NCI-H2227 treated with DMSO at 0.1 percent for 48 hours (cell line): ENCODE results near the gene KCNT2.
A peak's percentile ranks its signal among the peaks of the same experiment; 100 is the strongest.
"Not testable (repeated sequence)": the region's sequence is repeated elsewhere in the genome, so short reads cannot be mapped to it uniquely, and the experiment has no call there.

Experiments used
- DNase-seq: peaks from one replicate; lab custom pipeline; 2025; lab: John Stamatoyannopoulos, UW

The KCNT2 gene

DNA sequence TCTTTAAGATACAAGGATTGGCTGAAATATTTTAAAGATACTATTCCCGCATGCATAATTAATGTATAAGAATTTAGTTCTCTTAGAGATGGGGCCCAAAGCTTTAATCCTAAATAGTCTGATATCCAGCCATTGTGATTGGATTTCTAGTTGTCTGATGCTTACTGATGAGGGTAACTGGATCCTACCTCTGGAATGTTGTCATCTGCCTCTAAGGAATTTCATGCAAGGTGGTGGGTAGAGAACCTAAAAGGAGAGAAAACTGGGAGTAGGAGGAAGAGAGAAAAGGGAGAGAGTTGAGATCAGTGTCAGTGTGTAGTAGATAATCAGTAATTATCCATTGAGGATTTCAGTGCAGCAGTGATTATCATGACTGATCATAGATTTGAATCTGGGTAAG, 295.5 kb downstream of the KCNT2 start:
- DNase-seq = no peak

DNA sequence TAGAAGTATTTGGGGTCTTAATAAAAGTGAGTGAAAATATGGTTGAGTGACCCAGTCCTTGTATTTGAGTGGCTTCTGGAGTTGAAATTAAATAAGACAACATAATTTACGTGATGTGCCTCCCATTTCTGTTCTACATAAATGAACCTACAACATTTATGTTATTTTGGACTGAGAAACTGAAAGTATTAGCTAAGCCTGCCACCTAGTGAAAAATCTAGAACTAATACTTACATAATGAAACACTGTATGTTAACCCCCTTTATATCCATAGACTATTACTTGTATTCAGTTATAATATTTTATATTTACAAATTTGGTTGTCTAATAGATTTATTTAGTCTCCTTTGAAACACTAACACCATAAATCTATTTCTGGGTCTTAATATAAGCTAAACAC, 298.9 kb downstream of the KCNT2 start:
- DNase-seq = peak; percentile 64

DNA sequence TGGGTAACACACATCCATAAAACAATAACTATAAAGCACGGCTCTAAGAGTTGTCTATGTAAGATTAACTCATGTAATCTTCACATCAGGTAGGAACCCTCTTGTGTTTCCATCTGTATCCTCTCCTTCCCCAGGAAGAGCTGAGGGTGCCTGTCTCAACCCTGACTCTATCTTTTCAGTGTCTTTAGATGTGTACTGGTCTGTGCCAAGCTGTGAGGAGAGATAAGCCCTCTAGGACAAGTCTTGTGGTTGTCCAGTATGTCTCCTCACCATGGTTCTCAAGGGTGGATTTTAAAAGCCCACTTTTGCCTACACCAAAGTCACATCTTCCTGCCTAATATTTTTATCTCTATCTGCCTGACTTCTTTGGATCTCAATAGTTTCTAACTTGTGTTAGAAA, 300.1 kb downstream of the KCNT2 start:
- DNase-seq = no peak

DNA sequence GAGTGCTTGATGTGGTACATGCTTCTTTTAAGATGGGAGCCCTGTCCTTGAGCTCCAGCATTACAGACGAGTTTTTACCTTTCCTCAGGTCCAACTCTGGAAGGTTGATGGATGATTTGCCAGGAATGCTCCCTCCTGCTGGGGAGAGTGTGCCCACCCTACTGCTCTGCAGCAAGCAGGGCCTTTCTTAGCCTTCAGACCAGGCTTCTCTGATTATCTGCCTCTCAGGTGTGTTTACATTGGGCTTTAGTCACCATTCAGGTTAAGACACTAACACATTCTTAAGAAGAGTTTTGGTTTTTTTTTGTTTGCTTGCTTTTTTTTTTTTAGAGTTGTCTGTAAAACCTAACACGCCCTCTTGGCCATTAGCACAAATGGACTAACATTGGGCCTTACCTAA, 301.8 kb downstream of the KCNT2 start:
- no peak for DNase-seq

DNA sequence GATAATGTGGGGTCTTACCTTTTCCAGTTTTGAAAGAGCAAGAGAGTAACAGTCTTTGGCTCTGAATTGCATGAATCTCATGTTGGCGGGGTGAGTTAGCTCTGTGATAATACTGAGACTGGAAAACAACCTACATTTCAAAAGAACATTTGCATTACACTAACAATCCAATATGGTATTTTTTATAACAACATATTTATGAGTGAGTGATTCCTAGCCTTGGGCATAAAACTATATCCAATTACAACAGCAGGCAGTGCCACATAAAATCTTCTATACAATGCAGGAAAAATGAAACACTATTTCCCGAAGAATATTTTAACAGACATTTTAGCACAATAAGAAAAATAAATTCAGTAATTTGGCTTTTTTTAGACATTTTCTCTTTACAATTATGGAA, 303.0 kb downstream of the KCNT2 start:
- no peak for DNase-seq

DNA sequence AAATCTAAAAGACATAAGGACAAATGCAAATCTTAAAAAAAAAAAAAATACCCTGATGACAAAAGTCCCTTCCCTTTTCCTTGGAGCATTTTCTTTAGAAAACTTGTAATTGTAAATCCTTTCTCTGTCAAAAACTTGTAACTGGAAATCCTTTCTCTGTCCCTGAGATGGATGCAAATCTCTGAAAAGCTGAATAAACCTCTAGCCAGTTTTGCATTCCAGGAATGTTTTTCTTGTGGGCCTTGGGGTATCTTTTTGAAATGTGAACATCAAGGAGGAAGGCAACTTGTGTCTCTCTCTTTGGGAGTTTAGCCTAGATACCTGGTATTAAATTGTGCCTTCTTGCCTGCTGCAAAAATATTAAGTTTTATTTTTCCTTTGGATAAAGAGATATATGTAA, 305.3 kb downstream of the KCNT2 start:
- DNase-seq = no peak

DNA sequence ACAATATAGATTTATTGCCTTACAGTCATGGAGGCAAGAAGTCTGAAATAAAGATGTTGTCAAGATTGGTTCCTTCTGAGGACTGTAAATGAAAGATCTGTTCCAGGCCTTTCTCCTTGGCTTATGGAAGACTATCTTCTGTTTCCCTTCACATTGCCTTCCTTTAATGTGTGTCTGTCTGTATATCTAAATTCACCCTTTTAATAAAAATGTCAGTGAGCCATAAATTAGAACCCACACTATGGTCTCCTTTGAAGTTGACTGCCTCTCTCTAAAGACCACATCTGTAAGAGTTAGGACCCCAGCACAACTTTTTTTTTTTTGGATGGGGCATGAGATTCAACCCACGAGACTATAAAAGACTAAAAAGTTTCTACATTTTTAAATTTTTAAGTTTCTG, 305.8 kb downstream of the KCNT2 start:
- DNase-seq = no peak

DNA sequence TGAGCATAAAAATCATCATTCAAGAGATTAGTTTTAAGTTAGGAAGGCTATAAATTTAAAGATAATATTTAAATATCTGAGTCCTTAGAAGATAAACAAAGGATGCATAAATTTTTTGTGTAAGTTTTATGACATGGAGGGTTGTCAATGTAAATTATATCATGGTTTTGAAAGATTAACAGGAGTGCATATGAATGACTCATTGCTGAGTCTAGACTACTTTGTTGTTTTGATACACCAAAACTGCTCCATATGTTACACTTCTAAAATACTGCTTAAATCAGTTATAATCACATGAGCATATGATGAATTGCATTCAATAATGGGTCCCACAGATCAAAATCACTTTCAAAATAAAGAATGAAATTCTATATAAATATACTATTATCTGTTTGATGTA, 312.5 kb downstream of the KCNT2 start:
- no peak for DNase-seq

DNA sequence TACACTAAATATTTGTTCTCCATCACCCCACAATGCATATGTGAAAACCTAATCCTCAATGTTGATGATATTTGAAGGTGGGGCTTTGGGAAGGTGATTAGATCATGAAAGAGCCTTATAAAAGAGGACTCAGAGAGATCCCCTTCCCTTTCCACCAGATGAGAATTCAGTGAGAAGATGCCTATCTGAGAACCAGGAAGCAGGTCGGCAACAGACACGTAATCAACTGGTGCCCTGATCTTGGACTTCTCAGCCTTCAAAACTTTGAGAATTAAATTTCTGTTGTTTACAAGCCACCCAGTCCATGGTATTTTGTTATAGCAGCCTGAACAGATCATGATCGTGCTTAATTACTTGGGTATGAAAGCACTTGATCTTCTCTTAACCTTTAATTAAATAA, 329.4 kb downstream of the KCNT2 start:
- DNase-seq = no peak

DNA sequence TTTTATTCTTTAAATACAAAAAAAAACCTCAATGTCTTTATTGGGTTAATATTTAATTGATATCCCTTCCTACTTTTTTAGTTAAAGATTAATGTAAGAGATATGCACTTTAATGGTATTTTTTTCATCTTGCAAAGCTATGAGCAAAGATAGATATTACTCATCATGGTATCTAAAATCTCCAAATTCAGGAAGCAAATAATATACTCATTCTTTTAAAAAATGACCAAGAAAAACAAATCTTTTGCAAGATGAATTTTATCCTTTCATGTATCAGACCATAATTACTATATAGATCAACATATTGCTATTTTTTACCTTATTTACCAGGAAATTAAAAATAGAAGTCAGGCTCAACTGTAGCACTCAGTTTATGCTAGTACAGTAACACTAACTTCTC, 330.4 kb downstream of the KCNT2 start:
- no peak for DNase-seq

DNA sequence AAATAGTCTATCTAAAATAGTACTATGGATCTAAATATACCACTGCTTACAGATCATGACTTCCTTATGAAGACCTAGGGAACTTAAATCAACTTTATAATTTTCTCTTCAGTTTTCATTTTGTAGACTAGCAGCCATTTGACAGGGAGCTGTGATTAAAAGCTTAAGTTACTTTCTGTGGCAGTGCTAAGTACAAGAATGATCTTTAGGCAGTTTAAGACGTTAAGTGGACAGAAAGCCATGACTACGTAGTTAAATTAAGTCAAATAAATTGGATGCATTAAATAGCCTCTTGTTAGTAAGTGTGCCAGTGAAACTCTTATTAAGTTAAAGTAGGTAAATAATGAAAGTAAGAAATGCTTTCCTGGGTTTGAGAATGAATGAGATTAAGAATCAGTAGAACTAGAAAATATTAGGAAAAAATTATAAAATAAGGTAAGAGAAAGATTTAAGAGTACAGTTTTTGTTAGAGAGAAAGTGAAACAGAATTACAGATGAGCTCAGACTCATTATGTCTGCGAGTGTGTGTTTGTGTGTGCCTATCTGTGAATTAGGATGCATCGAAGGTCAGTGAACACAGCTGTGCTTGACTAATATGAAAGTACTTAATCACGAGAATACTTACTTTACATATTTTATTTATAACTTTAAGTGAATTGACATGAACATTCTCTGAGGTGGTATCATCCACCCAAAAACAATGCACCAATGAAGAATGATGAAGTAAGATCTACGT, 336.9 kb downstream of the KCNT2 start:
- no peak for DNase-seq

DNA sequence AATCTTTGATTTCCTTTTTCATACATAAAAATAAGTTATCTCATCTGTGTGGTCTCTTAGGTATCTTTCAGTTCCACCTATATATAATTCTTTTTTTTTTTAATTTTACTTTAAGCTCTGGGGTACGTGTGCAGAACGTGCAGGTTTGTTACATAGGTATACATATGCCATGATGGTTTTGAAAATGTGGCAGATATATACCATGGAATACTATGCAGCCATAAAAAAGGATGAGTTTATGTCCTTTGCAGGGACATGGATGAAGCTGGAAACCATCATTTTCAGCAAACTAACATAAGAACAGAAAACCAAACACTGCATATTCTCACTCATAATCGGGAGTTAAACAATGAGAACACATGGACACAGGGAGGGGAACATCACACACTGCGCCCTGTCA, 345.2 kb downstream of the KCNT2 start:
- DNase-seq = not testable (repeated sequence)

DNA sequence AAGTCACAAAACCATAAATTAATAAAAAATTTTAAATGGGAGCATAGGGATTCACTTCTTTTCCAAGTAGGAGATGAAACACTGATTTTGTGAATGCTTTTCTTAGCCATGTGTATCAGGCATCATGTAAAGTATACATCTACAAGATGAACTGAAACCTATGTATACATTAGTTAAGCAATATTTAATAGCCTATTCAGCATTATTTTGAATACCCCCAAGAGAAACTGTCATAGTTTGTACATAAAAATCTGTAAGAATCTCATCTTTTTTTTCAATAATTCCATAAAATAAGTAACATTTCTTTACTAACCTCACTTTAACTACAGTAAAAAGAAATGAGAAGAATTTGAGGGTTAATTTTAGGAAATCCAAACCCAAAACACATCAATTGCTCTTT, 348.0 kb downstream of the KCNT2 start:
- no peak for DNase-seq

DNA sequence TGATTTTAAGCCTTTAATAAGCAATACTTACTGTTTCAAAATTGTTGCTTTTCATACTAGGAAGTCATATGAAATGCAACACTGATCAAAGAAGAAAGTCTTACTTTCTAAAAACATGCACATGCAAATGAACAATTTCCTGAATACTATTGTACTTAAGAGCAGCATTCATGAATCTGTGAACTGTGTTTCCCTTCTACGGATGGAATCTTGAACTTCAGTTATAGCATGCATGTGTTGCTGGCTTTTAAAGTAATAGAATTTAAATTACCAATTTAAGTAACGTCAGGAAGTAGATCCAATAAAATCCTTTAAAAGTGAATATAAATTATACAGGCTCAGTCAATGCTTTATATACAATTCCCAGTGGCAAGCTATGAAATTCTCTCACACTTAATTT, 348.9 kb downstream of the KCNT2 start:
- no peak for DNase-seq

DNA sequence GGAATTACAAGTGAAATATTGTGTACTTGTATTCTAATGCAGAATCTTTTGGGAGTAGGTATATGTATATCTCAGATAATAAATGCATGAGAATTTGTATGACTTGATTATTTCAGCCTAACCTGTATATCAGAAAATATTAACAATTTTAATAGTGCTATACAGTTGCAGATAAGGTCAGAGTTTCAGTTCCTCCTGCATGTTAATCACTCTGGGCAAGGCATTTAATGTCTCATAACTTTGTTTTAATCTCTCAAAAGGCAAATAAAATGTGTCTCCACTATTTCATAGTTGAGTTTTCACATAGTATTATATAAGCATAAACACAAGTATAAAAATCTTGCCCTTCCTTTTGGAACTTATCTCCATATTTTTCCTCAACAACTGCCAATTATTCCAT, 352.5 kb downstream of the KCNT2 start:
- DNase-seq = no peak

DNA sequence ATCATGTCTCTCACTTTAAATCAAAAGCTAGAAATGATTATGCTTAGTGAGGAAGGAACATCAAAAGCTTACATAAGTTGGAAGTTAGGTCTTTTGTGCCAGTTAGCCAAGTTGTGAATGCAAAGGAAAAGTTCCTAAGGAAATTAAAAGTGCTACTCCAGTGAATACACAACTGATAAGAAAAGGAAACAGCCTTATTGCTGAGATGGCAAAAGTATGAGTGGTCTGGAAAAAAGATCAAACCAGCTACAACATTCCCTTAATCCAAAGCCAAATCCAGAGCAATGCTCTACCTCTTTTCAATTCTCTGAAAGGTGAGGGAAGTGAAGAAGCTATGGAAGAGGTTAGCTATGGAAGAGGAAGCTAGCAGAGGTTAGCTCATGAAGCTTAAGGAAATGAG, 378.7 kb downstream of the KCNT2 start:
- no peak for DNase-seq

DNA sequence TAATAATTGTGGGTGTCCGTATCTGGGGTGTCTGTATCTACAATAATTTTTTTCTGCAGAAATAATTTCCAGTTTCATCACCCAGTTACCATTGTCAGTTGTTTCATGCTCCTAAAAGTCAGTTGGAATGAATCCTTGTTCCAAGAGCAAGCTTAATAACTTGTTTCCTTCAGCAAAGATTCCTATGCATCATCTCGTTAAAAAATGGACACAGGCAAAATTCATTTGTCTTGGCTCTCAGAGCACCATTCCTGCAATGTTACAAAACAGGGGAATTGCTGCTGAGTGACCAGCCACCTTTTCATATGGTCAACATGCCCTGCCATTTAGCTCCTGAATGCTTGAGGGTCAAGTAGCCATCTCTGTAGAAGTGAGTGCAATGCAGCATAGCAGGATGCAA, 393.4 kb downstream of the KCNT2 start:
- no peak for DNase-seq

DNA sequence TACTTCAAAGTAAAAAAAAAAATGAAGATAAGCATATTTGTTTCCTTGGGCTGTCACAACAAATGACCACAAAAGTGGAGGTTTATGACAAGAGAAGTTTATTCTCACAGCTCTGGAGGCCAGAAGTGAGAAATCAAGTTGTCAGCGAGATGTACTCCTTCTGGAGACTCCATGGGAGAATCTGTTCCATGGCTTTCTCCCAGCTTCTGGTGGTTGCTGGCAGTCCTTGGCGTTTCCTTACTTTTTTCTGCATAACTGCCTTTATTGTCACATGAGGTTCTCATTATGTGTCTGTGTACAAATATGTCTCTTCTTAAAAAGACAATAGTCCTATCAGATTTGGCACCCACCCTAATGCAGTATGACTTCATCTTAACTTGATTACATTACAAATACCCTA, 398.3 kb downstream of the KCNT2 start:
- no peak for DNase-seq

DNA sequence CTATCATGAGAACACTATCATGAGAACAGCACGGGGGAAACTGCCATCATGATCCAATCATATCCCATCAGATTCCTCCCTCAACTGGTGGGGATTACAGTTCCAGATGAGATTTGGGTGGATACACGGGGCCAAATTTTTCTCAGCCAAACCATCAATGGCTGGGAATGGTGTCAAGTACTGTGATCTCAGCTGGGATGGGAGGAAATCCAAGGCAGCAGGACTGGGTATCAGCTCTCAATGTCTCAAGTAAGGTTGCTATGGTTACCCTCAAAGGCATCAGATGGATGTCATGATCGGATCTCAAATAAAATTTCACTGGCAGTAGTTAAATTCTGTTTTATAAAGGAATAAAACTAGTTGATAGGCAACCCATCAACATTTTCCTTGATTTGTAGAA, 399.0 kb downstream of the KCNT2 start:
- no peak for DNase-seq

DNA sequence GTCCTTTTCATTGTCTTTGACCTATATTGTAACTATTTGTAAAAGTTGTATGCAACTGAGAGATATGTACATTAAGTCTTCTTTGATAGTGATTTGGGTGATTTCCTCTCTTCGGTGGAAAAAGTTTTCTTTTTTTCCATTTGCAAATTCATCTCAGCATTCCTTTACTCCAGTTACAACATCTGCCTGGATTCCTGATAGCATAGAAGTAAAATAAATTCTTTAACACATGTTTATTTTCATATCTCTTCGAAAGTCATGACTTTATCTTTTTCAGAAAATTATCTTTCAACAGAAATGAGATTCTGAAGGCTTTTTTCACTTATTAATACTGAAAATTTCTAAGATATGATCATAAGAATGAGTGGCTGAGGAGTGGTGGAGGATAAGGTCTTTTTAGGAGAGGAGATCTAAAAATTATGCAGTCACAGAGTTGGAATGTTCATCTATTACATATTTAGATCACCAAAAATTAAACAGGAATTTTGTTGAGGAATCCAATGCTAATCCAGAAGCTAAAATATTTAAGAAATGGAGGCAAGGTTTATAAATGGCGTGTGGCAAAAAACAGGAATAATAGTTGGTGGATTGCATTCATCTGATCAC, 400.5 kb downstream of the KCNT2 start:
- no peak for DNase-seq

DNA sequence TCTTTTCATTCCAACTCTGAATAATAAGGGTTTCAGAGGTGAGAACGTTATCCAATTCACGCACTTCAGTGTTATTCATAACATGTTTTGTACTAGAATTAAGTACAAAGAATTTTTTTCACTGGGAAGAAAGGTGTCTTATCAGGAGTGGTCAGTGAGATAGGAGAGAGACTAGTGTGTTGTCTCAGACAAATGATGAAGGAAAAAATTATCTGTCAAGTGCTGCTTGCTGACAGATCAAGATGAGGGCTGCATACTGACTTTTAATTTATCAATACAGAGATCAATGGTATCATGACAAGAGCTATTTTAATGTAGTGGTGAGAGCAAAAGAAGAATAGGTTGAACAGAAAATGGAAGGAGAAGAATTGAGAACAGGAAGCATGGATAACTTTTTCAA, 402.4 kb downstream of the KCNT2 start:
- no peak for DNase-seq

DNA sequence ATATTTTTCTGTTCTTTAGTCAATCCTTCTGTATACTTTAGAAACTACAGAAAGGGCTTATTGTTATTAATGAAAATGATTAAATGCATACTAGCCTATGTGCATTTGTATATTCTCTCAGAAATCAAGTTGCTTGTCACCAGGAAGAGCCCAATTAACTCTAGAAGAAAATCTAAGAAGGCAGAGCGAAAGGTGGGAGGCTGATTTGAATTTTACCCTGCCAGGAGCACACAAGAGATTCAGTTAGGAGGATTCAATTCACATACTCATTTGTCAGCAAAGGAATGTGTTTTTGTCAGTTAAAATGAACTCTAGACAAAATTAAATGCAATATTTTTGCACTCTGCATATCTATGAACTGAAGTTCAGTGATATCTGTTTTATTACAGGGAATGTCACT, 411.8 kb downstream of the KCNT2 start:
- no peak for DNase-seq

DNA sequence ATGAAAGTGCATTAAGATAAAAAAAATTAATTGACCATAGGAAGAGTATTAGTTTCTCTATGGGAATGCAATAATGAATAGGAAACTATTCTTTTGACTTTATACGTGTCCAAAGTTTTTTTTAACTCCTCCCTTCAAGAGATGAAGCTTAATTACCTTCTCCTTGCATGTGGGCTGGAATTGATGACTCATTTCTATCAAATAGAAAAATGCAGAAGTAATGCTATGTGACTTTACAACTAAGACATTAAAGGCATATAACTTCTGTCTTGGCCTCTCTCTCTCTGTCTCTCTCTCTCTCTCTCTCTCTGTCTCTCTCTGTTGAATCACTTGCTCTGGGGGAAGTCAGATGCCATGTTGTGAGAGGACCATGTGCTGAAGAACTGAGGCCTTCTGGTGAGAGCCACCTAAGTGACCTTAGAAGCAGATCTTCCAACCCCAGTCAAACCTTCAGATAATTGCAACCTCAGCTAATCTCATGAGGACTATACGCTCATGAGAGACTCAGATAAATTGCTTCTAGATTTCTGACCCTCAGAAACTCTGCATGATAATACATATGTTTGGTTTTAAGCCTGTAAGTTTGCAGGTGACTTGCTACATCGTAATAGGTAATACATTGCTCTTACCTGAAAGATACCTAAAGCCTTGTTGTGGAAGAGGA, 414.2 kb downstream of the KCNT2 start:
- no peak for DNase-seq

DNA sequence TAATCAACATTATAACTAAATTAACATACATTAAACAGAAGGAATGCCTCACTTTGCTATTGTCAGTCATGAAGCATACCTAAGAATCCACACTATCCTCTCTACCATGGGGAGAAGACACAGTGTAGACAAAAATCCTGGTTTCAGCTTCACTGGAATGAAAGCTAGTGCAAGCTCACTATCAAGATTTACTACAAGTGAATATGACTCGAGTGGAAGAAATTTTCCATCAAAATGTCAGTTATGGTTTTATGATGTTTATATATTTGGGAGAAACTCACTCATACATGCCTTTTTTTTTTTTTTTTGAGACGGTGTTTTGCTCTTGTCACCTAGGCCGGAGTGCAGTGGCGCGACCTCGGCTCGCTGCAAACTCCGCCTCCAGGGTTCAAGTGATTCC, 424.3 kb downstream of the KCNT2 start:
- no peak for DNase-seq
